T-helper 22 cell (primary cell): ENCODE data around the gene PRAMEF11.
"Not testable (repeated sequence)": the region's sequence is repeated elsewhere in the genome, so short reads cannot be mapped to it uniquely, and the experiment has no call there.

ENCODE experiments used
- DNase-seq: peaks from one replicate; pipeline ENCODE4 v3.0.0-alpha.2; 2020; ENCODE audit warnings: low read depth

PRAMEF11 gene

DNA sequence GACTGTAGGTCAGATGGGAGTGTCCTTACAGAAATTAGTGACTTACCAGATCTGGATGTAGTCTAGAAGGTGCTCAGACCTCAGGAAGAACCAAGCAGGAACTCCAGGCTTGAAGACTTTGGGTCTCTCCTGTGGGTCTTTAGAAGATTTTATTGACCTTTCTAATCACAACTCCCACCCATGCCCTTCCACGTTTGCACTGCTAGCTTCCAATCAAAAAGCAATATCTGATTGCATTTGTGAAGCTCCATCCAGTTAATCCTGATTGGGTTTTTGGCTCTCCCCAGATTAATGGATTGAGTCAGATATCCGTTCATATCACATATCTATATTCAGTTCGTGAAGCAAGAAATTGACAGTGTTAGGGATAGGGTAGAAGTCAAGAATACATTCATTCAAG lies at the start of gene PRAMEF11:
TSS of gene PRAMEF11 (minus strand) at position 101 of the 400 bp plus-strand sequence. CDS start 2,621 bp downstream, outside the sequence.
- not testable (repeated sequence) for DNase-seq

DNA sequence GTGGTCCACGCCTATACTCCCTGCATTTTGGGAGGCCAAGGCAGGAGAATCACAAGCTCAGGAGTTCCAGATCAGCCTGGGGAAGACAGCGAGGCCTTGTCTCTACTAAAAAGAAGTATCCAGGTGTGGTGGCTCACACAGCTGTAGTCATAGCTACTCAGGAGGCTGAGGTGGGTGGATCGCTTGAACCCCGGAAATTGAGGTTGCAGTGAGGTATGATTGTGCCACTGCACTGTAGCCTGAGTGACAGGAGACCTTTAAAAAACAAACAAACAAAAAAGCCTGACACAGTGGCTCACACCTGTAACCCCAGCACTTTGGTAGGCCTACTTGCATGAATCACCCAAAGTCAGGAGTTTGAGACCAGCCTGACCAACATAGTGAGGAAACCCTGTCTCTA lies 47.2 kb upstream of the PRAMEF11 start:
- not testable (repeated sequence) for DNase-seq

DNA sequence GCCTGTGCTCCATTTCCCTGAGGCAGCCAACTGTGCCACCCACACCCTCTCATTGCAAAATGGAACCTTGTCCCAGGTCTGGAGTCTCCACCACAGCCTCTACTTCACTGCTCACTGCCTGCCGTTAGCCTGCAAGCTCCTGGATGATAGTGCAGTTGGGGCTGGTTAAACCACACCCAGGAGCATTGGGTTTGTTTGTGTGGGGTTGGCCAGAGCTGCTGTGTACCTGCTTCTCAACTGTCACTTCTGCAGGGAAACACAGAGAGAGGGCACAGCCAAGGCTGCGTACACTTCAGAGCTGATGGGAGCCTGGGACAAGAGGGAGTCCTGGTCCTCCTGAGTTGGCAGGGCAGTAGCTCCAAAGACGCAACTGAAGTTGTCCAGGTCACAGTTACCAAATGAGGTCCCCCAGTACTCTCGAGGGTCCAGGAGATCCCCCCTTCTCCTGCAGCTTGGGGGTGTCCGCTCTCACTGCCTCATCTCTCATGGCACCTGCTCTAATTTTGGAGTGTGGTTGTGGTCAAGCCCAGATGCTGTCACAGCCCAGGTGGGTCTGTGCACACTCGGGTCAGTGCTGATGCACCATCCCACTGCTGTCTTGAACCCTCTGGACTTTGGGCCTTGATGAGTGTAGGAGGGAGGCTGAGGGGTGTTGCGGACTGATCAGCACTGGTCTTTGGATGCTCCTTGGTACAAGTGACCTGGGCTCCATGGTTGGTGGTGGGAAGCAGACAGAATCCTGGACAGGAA lies 32.1 kb upstream of the PRAMEF11 start:
- DNase-seq = not testable (repeated sequence)

DNA sequence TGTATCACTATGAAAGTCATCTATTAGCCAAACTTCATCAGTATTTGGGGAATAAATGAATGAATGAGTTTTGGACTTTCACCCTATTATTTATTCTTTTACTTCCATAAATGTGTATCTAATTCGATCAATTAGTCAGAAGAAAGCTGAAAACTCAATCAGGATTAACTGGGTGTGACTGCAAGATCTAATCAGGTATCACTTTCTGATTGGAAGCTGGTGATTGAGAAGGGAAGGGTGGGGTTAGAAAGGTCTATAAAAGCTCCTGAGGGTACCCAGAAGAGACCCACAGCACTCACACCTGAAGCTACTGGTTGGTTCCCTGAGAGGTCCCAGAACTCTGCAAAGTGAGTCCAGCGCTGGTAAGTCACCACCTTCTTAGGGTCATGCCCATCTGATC lies 25.6 kb upstream of the PRAMEF11 start, which contains the start of gene PRAMEF2:
TSS of gene PRAMEF2 (plus strand) at position 301 of the 400 bp plus-strand sequence. CDS start 1,924 bp downstream, outside the sequence.
- DNase-seq = not testable (repeated sequence)

DNA sequence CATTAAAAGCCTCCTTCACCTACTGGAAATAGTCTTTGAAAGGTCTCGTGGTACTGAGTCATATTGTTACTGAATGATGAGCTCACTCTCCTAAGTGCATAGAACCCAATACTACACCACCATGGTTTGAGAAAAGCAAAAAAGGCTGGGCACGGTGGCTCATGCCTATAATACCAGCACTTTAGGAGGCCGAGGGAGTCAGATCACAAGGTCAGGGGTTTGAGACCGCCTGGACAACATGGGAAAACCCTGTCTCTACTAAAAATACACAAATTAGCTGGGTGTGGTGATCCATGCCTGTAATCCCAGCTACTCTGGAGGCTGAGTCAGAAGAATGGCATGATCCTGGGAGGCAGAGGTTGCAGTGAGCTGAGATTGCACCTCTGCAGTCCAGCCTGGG lies 20.6 kb upstream of the PRAMEF11 start:
- no peak for DNase-seq

DNA sequence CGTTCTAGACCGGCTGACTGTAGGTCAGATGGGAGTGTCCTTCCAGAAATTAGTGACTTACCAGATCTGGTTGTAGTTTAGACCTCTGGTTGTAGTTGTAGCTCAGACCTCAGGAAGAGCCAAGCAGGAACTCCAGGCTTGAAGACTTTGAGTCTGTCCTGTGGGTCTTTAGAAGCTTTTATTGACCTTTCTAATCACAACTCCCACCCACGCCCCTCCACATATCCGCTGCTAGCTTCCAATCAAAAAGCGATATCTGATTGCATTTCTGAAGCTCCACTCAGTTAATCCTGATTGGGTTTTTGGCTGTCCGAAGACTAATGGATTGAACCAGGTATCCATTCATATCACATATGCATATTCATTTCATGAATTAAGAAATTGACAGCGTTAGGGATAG lies 17.4 kb upstream of the PRAMEF11 start, which contains the start of gene HNRNPCL1:
TSS of gene HNRNPCL1 (minus strand) at position 101 of the 400 bp plus-strand sequence. CDS start 431 bp downstream, outside the sequence.
- not testable (repeated sequence) for DNase-seq

DNA sequence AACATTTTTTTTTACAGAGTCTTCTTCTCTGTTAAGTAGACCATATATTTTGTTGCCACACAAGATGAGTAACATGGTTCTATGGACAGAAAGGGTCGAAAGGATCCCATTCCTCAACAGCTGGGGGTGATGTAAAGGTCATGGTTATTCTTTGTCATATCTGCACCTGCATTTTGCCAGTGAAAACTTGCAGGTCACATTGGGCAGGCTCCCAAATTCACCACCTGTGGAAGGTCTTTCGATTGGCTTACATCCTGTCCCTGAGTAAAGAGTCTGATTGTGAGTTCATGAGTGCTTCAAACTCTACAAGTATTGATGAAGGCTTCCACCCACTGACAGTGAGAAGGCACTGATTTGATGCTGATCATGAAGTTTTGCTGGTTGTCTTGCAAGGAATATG lies 2.0 kb upstream of the PRAMEF11 start:
- DNase-seq = not testable (repeated sequence)

DNA sequence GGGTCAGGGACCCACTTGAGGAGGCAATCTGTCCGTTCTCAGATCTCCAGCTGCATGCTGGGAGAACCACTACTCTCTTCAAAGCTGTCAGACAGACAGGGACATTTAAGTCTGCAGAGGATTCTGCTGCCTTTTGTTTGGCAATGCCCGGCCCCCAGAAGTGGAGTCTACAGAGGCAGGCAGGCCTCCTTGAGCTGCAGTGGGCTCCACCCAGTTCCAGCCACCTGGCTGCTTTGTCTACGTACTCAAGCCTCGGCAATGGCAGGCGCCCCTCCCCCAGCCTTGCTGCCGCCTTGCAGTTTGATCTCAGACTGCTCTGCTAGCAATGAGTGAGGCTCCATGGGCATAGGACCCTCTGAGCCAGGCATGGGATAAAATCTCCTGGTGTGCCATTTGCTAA lies 12.1 kb downstream of the PRAMEF11 start:
- DNase-seq = not testable (repeated sequence)

DNA sequence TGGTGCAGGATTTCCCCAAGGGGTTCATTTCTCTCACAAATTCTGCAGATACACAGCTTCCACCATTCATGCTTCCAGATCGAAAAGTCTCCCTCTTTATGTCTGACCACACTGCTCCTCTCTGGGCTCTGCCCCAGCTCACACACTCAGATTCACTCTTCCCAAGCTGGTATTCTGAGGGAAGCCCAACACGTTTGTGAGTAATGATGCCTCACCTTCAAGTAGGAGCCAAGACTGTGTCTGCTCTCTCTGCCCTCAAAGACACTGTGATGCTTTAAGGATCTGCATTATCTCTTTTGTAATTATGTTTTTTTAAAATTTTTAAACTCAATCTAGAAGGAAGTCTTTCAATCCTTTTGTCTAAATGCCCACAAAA lies 19.8 kb downstream of the PRAMEF11 start:
- DNase-seq = no peak

DNA sequence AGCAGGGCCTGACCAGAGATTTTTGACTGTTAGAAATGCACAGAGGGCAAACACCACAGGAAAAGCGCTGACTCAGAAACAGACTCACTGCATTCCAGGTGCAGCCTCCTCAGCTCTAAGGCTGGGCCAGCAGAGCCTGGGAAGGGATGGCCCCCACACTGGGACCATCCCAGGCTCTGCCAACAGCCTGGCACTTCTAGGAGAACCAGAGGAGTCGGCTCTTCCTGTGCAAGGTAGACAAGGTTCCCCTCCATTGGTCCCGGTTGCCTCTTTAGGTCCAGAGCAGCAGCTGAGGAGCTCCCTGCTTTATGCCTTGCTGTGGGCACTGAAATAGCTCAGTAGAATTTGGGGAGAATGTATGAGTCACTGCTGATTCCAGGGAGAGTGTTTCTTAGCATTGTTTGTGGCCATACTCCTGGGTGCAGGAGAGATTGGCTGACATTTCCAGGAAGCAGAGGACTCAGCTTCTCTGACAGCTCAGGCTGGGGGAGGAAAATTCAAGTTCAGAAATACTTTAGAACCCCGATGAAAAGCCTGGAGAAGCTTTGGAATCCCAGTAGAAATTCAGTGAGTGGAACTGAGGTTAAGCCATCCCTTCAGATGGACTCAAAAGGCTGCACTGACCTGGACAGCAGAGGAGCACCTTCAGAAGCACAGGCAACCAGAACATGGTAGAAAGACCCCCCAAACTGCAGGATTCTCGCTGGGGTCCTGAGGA lies 20.4 kb downstream of the PRAMEF11 start:
- no peak for DNase-seq

DNA sequence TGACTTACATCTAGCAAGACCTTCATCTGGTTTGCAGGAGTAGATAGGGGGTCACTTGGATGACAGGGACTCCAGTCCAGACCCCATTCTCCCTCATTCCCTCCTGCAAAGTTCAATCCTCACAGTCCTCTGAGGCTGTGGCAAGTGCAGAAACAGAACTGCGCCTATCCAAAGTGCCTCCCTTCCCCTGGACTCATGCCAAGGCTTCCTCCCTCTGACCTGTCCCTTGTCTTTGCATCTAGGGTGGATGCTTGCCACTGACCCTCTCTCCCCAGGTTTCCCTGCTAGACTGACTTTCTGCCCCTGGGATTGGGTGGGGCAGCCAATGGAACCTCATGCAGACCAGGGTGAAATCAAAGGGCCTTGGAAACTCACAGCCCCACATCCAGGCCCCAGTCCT lies 21.3 kb downstream of the PRAMEF11 start:
- DNase-seq = no peak

DNA sequence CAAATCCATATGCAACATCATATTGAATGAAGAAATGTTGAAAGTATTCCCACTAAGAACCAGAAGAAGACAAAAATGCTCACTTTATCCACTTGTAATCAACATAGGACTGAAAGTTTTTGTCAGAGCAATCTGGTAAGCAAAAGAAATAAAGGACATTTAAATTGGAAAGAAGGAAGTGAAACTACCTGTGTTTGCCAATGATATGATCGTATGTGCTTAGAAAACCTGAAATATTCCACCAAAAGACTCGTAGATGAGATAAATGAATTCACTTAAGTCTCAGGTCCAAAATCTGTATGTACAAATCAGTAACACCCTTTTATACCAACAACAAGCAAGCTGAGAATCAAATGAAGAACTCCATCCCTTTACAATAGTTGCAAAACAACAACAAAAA lies 31.5 kb downstream of the PRAMEF11 start:
- DNase-seq = no peak

DNA sequence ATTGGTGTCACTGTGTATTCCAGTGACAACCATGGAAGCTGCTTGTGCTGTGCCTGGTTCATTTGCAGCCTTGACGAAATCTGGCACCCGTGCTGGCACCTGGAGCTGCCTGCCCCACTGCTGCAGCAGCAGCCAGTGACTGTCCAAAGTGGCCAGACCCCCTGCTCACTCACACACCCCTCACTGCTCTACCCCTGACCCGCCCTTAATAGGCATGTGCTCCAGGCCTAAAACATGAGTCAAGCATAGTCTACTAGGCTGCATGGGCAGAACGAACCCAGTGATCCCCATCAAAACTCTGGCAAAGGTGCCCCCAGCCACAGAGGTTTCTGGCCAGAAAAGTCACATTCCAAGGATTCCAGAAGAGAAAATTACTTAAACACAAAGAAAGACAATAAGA lies 32.3 kb downstream of the PRAMEF11 start:
- DNase-seq = no peak

DNA sequence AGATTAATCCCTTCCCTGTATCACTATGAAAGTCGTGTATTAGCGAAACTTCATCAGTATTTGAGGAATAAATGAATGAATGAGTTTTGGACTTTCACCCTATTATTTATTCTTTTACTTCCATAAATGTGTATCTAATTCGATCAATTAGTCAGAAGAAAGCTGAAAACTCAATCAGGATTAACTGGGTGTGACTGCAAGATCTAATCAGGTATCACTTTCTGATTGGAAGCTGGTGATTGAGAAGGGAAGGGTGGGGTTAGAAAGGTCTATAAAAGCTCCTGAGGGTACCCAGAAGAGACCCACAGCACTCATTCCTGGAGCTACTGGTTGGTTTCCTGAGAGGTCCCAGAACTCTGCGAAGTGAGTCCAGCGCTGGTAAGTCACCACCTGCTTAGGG lies 40.1 kb downstream of the PRAMEF11 start, which contains the start of gene PRAMEF1:
TSS of gene PRAMEF1 (plus strand) at position 301 of the 400 bp plus-strand sequence. CDS start 1,831 bp downstream, outside the sequence.
- DNase-seq = not testable (repeated sequence)

DNA sequence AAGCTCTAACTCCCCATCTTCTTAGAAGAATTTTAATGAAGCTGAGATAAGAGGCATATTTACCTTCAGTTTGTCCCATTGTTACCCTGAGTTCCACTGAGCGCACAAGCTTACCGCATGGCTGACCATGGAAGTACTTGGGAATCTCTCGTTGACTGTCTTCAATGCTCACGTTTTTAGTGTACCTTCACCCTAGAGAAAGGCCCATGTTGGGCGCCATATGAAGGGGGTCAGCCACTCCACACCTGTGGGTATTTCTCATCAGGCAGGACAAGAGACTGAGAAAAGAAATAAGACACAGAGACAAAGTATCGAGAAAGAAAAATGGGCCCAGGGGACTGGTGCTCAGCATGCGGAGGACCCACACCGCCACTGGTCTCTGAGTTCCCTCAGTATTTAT lies 46.5 kb downstream of the PRAMEF11 start:
- not testable (repeated sequence) for DNase-seq

DNA sequence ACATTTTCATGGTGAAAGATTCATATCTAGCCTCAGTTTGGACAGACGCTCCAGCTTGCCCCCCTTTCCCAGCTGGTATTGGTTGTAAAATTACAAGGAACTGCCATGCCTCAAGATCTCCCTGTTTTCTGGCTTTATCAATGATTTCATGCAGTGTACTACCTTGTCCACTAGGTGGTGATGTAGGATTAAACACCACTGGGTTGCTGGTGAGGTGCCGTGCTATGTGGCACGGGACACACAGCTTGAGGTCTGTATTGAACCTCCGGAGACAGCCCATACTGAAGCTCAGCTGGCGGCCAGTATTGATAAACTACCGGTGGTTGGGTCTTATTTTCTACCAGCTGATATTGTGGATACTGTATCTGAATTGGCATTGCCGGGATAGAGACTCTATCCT lies 47.4 kb downstream of the PRAMEF11 start:
- not testable (repeated sequence) for DNase-seq

DNA sequence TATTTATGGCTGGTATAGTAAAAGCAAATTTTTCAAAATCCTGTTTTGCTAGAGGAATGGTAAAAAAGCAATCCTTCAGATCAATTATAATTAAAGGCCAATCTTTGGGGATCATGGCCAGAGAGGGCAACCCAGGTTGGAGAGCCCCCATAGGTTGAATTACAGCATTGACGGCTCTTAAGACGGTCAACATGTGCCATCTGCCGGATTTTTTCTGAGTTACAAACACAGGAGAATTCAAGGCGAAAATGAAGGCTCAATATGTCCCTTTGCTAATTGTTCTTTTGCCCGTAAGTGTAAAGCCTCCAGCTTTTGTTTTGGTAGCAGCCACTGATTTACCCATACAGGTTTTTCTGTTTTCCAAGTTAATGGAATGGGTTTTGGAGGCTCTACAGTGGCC lies 49.7 kb downstream of the PRAMEF11 start:
- not testable (repeated sequence) for DNase-seq

DNA sequence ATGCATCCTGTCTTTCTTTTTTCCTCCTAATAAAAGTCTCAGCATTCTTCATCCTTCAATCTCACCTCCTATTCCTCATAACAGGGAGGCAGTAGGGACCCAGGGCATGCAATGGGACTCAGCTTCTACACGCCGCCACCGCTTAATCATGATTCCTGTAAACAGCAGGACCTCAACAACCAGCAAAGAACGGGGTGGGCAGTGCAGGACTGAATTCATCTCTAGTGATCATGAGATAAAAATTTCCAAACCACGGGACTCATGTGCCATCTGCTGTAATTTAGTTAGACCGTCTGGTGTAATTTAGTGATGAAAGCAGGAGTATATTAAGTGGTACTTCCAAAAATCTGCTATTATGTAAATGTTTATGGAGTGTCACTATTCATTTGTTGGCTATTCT lies 52.3 kb downstream of the PRAMEF11 start:
- DNase-seq = no peak

DNA sequence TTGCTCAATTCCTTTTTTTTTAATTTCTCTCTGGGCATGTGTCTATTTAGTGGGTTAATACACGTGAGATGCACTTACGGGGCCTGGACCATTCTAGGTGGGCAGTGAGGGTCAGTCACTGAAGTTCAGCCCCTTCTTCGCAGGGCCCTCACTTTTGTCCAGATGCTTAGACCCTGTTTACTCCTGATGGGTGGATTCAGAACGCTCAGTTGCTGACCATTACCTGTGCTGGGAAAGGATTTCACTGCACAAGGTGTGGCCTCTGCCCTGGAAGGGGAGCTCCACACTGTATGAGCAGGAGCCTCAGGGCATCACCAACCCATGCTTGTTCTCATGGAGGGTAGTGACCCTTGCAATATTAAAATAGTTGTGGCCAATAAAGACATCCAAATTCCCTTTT lies 53.1 kb downstream of the PRAMEF11 start:
- no peak for DNase-seq

DNA sequence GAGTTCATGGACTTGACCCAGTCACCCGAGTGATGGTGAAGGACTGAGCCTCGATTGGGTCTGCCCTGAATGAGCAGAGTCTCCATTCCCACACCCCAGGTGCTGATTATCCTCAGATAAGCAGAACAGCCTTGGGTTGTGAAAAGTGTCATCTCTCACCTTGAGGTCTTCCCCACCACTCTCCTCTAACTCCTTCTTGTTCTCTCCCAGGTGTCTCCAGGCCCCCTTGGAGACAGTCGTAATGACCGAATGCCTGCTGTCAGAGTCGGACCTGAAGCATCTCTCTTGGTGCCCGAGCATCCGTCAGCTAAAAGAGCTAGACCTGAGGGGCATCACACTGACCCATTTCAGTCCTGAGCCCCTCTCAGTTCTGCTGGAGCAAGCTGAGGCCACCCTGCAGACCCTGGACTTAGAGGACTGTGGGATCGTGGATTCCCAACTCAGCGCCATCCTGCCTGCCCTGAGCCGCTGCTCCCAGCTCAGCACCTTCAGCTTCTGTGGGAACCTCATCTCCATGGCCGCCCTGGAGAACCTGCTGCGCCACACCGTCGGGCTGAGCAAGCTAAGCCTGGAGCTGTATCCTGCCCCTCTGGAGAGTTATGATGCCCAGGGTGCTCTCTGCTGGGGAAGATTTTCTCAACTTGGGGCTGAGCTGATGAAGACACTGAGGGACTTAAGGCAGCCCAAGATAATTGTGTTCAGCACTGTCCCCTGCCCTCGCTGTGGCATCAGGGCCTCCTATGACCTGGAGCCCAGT lies 54.2 kb downstream of the PRAMEF11 start:
- DNase-seq = no peak

DNA sequence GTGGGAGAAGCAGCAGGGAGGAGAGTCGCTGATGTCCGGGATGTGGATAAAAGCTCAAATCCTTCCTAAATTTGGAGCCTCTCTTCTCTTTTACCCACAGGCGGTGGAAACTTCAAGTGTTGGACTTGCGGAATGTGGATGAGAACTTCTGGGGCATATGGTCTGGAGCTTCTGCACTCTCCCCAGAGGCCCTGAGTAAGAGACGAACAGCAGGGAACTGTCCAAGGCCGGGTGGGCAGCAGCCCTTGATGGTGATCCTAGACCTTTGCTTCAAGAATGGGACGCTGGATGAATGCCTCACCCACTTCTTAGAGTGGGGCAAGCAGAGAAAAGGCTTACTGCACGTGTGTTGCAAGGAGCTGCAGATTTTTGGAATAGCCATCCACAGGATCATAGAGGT lies 55.8 kb downstream of the PRAMEF11 start:
- no peak for DNase-seq

DNA sequence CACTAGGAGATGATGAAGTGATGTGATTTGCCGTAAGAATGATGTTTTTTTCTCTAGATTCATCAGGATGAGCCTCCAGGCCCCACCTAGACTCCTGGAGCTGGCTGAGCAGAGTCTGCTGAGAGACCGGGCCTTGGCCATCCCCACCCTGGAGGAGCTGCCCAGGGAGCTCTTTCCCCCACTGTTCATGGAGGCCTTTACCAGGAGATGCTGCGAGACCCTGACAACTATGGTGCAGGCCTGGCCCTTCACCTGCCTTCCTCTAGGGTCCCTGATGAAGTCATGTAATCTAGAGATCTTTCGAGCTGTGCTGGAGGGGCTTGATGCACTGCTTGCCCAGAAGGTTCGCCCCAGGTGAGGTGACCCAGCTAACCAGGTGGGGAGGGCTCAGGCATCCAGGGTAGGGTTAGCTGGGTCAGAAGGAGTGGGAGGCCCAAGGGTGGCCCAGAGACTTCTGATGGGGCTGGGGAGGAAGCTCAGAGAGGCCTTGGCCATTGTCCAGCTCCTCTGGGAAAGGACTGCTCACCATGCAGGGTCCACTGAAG lies 56.3 kb downstream of the PRAMEF11 start:
- no peak for DNase-seq
